Cerebellar nuclear complex (tissue), 1 donor: ENCODE results near the gene KCNQ5.

Source experiments
- DNase-seq, 2 experiments: peaks; one replicate each; lab custom pipeline; 2025; lab: John Stamatoyannopoulos, UW

Gene KCNQ5

DNA sequence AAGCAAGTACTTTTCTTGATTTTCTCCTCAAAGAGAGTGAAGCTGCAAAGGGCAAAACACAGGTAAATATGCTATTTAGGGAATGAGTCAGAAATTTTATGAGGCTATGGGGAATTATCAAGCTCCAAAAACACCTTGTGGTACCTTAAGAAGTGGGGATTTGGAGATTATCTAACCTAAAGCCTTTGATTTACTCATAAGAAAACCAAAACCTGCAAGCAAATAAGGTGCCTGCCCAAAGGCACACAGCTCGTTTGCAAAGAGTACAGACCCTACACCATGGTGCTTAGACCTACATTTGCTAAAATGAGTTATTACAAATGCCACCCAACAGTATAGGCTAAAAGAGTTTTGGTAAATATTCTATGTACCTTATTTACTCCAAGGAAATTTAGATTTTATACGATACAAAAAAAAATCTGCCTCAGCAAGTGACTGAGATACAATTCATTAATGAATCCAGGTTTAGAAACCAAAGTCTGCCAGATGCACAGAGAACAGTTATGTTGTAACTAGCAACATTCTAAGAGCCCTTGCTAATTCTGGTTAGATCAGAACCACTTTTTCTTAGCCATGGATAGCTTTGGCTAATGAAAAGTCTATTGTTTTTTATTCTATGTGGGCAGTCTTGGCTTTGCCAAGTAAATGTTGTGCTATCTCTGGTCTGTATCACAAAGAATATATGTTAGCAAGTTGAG is 501.9 kb downstream of the KCNQ5 start:
- no peak for DNase-seq

- DNase-seq, result no peak
Measured at GRCh38 chr6:73129653-73130443, 508.0 kb downstream of the KCNQ5 start.

GRCh38 chr6:73131706-73132105 is 509.8 kb downstream of the KCNQ5 start:
- DNase-seq, result no peak

- no peak for DNase-seq
Measured at GRCh38 chr6:73134588-73134987, 512.7 kb downstream of the KCNQ5 start.

DNA sequence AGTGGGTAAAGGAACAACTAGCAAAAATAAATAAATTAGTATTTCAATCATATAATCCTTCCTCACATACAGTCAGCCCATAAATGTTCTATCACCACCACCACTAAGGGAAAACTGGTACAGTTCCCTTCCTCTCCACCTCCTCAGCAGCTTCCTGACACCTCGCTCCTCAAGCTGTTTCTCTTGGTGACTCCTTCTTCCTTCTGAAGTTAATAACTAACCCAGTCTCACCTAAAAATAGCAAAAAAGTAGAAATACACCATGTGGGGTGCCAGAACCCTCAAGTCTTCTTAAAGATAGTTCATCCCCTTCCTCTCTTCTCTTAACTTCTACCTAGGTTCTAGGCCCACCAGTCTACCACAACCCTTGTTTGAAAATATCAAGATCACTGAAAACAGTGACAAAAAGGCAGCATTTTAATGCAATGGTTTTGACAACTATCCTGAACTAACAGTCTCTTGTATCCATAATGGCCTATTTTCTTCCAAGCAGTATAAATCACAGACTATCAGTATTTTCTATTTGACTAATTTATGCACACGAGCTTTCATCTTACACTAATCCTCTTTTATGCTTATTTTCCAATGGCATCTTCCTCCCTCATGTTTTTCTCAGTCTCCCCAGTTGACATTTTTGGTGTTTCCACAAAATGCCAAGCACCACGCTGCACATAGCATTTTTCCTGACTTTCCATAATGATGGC is 518.0 kb downstream of the KCNQ5 start:
- DNase-seq, result no peak

DNA sequence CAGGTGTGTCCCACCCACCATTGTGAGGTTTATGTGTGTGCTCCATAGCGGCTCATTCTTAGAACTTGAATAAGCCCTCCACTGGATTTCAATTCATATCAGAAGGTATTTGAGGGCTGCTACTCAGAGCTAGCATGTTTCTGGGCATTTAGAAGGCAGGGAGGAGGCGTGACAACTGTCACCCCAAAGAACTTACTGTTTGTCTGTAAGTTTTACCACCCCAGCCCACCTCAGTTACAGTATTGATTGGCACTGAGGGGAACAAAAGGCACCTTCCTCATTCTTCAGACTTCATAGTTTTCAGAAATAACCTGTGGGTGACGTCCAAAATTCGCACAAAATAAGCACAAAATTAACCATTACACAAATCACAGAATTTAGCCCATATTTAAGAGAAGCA is 521.7 kb downstream of the KCNQ5 start:
- DNase-seq, result no peak

GRCh38 chr6:73144516-73144915 is 522.7 kb downstream of the KCNQ5 start:
- DNase-seq, result no peak

DNA sequence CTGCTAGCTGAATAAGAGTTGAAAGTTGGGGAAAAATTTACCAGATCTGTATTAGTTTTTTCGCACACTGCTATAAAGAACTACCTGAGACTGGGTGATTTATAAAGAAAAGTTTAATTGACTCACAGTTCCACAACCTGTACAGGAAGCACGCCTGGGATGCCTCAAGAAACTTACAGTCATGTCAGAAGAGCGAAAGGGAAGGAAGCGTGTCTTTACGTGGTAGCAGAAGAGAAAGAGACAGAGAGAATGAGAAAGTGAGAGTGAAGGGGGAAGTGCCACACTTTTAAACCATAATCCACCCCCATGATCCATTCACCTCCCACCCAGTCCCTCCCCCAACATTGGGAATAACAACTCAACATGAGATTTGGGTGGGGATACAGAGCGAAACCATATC is 523.8 kb downstream of the KCNQ5 start:
- DNase-seq, result no peak

DNA sequence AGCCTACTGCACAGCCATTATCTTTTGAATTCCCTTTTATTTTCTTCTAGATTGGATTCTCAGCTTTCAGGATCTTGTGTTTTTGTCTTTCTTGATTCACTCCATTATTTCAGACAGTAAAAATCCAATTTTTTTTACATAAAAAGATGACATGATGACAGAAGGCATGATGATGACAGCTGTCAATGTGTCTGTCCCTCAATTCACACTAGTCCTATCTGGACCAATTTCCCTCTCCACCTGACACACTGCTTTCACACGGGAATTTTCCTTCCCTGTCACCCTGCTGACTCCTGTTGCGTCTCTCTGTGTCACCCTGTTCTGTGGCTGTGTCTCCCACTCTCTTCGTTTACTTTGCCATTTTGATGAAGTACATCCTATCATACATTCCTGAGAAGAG is 529.9 kb downstream of the KCNQ5 start:
- DNase-seq, result no peak

DNA sequence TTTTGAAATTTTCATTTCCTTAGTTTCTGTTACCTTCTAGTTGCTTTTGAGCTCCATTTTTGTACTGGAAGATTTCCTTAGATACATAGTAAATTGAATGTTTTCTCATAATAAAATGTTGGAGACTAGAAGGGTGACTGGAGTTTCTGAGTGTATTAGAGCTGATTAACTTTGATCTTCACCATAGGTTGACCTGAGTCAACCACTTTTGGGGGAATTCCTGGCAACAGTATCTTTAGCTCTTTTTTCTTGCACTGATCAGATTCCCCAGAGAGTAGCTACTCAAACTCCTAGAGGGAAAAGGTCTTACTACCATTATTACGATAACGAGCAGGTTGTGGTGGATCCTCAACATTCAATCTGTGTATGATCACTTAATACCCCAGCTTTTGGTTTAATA is 530.7 kb downstream of the KCNQ5 start:
- no peak for DNase-seq

DNA sequence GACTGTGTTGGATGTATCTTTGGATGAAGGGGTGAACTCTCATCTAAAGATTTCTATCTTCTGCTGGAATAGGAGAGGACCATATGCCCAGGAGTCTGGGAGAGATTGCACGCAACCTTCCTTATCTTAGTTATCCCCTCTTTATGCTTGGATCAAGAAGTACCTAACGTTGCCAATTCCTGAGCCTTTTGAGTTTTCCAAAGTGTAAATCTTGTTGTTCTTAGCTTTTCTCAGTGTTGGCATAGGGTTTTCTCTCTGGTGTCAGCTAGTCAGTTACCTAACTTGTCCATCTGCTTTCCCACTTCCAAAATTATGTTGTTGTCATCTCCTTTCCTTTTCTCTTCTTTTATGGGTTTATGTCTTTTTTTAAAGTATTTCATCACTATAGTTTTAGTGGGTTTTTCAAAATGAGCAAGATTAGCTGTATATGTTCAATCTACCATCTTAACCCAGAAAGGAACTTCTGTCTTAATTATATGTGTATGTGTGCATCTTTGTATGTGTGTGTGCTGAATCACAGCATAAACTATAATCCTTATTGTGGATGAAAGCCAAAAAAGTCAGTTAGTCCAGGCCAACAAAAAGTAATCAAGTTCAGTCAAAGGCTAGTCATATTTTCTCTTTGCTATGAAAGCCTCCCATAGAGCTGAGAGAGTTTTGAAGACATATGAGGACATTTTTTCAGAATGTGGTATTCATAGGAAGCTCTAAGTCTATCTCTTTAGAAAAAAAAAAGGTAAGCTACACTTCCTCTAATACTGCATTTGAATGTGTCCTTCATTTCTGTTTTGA is 531.3 kb downstream of the KCNQ5 start:
- DNase-seq, result no peak

GRCh38 chr6:73156793-73157767 is 535.2 kb downstream of the KCNQ5 start:
- no peak for DNase-seq

DNA sequence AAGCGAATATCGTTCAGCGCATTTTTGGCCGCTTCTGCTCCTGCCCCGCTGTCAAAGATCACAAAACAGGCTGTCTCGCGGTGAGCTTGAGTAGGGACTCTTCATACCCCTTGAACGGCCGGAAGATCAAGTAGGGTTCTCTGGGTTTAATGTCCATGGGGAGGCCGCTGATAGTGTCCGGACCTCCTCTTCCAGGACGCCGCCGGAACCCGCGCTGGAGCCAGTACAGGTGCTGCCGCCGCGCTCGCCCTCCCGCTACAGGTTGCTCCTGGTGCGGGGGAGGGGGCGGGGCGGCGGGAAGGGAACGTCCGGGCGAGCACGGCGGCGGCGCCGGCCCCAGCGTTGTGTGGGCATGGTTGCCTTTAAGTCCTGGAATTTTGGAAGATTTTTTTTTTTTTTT is 536.0 kb downstream of the KCNQ5 start:
- DNase-seq, result no peak

- no peak for DNase-seq
Measured at GRCh38 chr6:73169111-73169510, 547.2 kb downstream of the KCNQ5 start.

- DNase-seq, result no peak
Measured at GRCh38 chr6:73169633-73170032, 547.8 kb downstream of the KCNQ5 start.

GRCh38 chr6:73174646-73175045 is 552.8 kb downstream of the KCNQ5 start:
- DNase-seq, result no peak

DNA sequence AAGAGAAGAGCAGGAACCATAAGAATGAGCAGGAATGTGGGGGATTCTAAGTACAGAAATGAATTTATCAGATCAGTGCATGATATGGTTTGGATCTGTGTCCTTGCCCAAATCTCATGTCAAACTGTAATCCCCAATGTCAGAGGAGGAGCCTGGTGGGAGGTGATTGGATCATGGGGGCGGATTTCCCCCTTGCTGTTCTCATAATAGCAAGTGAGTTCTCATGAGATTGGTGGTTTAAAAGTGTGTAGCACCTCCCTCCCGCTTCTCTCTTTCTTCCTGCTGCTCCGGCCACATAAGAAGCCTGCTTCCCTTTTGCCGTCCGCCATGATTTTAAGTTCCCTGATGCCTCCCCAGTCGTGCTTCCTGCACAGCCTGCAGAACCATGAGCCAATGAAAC is 554.2 kb downstream of the KCNQ5 start:
- DNase-seq, result no peak

GRCh38 chr6:73177221-73177944 is 555.5 kb downstream of the KCNQ5 start:
- no peak for DNase-seq

DNA sequence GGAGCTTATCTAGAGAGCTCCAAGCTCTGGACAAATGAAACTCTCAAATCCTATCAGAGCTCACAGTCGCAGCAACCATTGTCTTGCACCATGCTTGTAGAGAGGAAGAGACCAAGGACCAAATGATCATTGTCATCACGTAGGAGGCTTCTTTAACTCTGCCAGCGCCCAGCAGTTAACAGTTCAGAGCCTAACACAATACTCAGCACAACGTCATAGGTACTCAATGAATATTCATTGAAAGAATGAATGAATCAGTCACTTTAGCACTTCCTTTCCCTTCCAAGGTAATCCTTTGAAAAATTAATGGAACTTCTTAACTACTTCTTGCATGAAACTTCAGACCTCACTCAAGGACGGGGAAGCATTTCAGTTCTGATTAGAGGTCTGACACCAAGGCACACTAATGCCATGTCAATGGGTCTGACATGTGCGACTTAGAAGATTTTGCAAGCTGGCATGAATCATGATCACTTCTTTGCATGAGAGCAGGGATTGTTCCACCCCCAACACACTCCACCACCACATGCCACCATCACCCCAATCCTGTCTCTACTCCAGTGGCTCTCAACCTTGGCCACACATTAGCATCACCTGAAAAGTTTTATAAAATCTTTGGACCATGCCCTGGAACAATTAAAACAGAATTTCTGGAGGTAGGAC is 558.3 kb downstream of the KCNQ5 start:
- no peak for DNase-seq
